CD14-positive monocyte (primary cell): ENCODE data around the gene MYRFL. TPM values are rescaled to one million over a fixed set of nuclear protein-coding genes. Genes with fewer than 3 reads are reported as not detected.

Experiments
- DNase-seq, 3 donors: peaks; one replicate each; pipeline ENCODE4 v3.0.0-alpha.2; 2011 to 2022
- H2AFZ ChIP-seq: 2 replicates; pipeline ENCODE4 v1.6.0; 2012; ENCODE audit warnings: mild to moderate bottlenecking, low read depth, low read length, inconsistent platforms; ENCODE audit not compliant: insufficient read depth, poor library complexity, severe bottlenecking
- H3K27ac ChIP-seq, 2 donors: 1 replicate in 1 of 2; 2 replicates in 1 of 2; pipeline ENCODE4 v1.5.1; 2012 to 2013; ENCODE audit warnings: low read length in 2 of 2, control low read depth in 1 of 2, inconsistent platforms in 1 of 2, low read depth in 1 of 2, mild to moderate bottlenecking in 1 of 2
- H3K27me3 ChIP-seq, 2 donors: one replicate each; pipeline versions ENCODE4 v1.6.0 to v1.6.1; 2011 to 2013; ENCODE audit warnings: low read length in 2 of 2; ENCODE audit not compliant: control insufficient read depth in 2 of 2, insufficient read depth in 2 of 2
- H3K36me3 ChIP-seq, 2 donors: replicated peaks in 1 of 2; 1 replicate in 1 of 2; 2 replicates in 1 of 2; pipeline versions ENCODE4 v1.5.1 to v1.6.1; 2012 to 2013; ENCODE audit warnings: low read length in 2 of 2, control low read depth in 1 of 2, inconsistent platforms in 1 of 2, mild to moderate bottlenecking in 1 of 2; ENCODE audit not compliant: insufficient read depth in 2 of 2, control insufficient read depth in 1 of 2
- H3K4me1 ChIP-seq, 2 donors: 1 replicate in 1 of 2; 2 replicates in 1 of 2; pipeline versions ENCODE4 v1.5.1 to v1.6.1; 2012 to 2013; ENCODE audit warnings: low read length in 2 of 2, control low read depth in 1 of 2, inconsistent platforms in 1 of 2, mild to moderate bottlenecking in 1 of 2, moderate library complexity in 1 of 2; ENCODE audit not compliant: insufficient read depth in 2 of 2, control insufficient read depth in 1 of 2
- H3K4me2 ChIP-seq: replicated peaks from 2 replicates; pipeline ENCODE3; 2012; ENCODE audit warnings: low read length, moderate library complexity, mild to moderate bottlenecking; ENCODE audit not compliant: poor library complexity, severe bottlenecking; ENCODE audit errors: extremely low read depth
- H3K4me3 ChIP-seq, 3 experiments: fragments of 200-600 bp in 1 of 3; sonication (generic) in 1 of 3; replicated peaks in 1 of 3; 1 replicate in 2 of 3; 2 replicates in 1 of 3; pipeline ENCODE4 v1.5.1; 2011 to 2013; ENCODE audit warnings: low read length in 3 of 3, mild to moderate bottlenecking in 3 of 3, control low read depth in 2 of 3, low read depth in 2 of 3, inconsistent platforms in 1 of 3, moderate library complexity in 1 of 3
- H3K79me2 ChIP-seq: 2 replicates; pipeline ENCODE4 v1.6.0; 2012; ENCODE audit warnings: mild to moderate bottlenecking, control low read depth, inconsistent platforms, low read length, moderate library complexity; ENCODE audit not compliant: insufficient read depth
- H3K9ac ChIP-seq: 2 replicates; pipeline ENCODE4 v1.6.0; 2017; ENCODE audit warnings: low read length, mild to moderate bottlenecking; ENCODE audit not compliant: insufficient read depth, poor library complexity, severe bottlenecking
- H3K9me3 ChIP-seq, 2 donors: replicated peaks in 1 of 2; 1 replicate in 1 of 2; 2 replicates in 1 of 2; pipeline versions ENCODE4 v1.5.1 to v1.6.1; 2012 to 2013; ENCODE audit warnings: low read length in 2 of 2, control low read depth in 1 of 2; ENCODE audit not compliant: control insufficient read depth in 1 of 2, insufficient read depth in 1 of 2
- H4K20me1 ChIP-seq: 2 replicates; pipeline ENCODE4 v1.6.0; 2012; ENCODE audit warnings: mild to moderate bottlenecking, low read length, control low read depth, moderate library complexity; ENCODE audit not compliant: insufficient read depth
- H3K27ac Mint-ChIP-seq, 7 donors: one replicate each; pipeline ENCODE4 v1.8.0; 2020; ENCODE audit warnings: mild to moderate bottlenecking in 7 of 7, mixed read lengths in 7 of 7, moderate library complexity in 6 of 7, inconsistent platforms in 2 of 7
- H3K27me3 Mint-ChIP-seq, 3 donors: one replicate each; pipeline ENCODE4 v1.8.0; 2021 to 2022; ENCODE audit warnings: low read depth in 3 of 3, mild to moderate bottlenecking in 3 of 3, mixed read lengths in 3 of 3, moderate library complexity in 3 of 3, inconsistent platforms in 1 of 3
- H3K36me3 Mint-ChIP-seq, 2 donors: one replicate each; pipeline ENCODE4 v1.8.0; 2020; ENCODE audit warnings: mixed read lengths in 2 of 2, inconsistent platforms in 1 of 2, mild to moderate bottlenecking in 1 of 2
- H3K4me1 Mint-ChIP-seq: one replicate; pipeline ENCODE4 v1.8.0; 2020; ENCODE audit warnings: mild to moderate bottlenecking, mixed read lengths
- H3K4me3 Mint-ChIP-seq, 2 donors: one replicate each; pipeline ENCODE4 v1.8.0; 2020; ENCODE audit warnings: mild to moderate bottlenecking in 2 of 2, mixed read lengths in 2 of 2, moderate library complexity in 1 of 2
- H3K9me3 Mint-ChIP-seq, 7 donors: one replicate each; pipeline ENCODE4 v1.8.0; 2020 to 2022; ENCODE audit warnings: mixed read lengths in 7 of 7, mild to moderate bottlenecking in 6 of 7, moderate library complexity in 6 of 7, inconsistent platforms in 2 of 7
- CTCF ChIP-seq: fragments of 200-600 bp; IDR thresholded peaks from one replicate; pipeline ENCODE4 v1.8.0; 2022; ENCODE audit warnings: antibody characterized with exemption, mild to moderate bottlenecking
- WGBS: methylation state at CpG from one replicate; pipeline ENCODE4 v1.1.5; 2013; ENCODE audit warnings: missing lambda C conversion rate; ENCODE audit not compliant: insufficient coverage; 5-methylcytosine and 5-hydroxymethylcytosine counted together
- intact Hi-C, 2 donors: fragments of 100-400 bp; cut with micrococcal nuclease; formaldehyde crosslinking; loops; one replicate each; pipeline versions ENCODE4 v1.15.0 to v1.15.1; 2023
- polyA plus RNA-seq, 3 donors: library from polyadenylated mRNA; depleted of rRNA in 1 of 3; unstranded in 2 of 3; stranded (reverse) in 1 of 3; fragments of 300-500 nt in 2 of 3; fragments of >200 nt in 1 of 3; fragmentation: Illumina TruSeq in 2 of 3; gene quantifications; 1 replicate in 2 of 3; 2 replicates in 1 of 3; pipeline ENCODE4 v1.2.3, GENCODE V29; 2012 to 2021

The MYRFL gene
- polyA plus RNA-seq, 3 donors = not detected

GRCh38 chr12:69844416-69844815 is 19.4 kb downstream of the MYRFL start:
- Mint-ChIP-seq H3K9me3 (peaks cover 0 to 2% (median 0%) of the 10 kb centered on the region in 7 donors), H3K36me3 (no peaks in the 10 kb centered on the region), H3K4me3 (no peak overlapping the region), H3K27me3 (peaks cover 0 to 12% (median 2%) of the 10 kb centered on the region in 3 donors), H3K27ac (no peak overlapping the region), H3K4me1 (no peaks in the 10 kb centered on the region)
- no peak overlapping the region for H3K4me3 ChIP-seq
- TF ChIP-seq CTCF = no peak
- DNase-seq = no peak
- no peak overlapping the region for H3K4me2 ChIP-seq
- H3K27me3 ChIP-seq = no peaks in the 10 kb centered on the region
- H3K36me3 ChIP-seq = no peaks in the 10 kb centered on the region
- H3K9ac ChIP-seq = no peak overlapping the region
- H3K9me3 ChIP-seq = no peaks in the 10 kb centered on the region
- no peaks in the 10 kb centered on the region for H4K20me1 ChIP-seq
- no peaks in the 10 kb centered on the region for H3K4me1 ChIP-seq
- H2AFZ ChIP-seq = no peak overlapping the region
- 93% methylated on average over 7 of the region's 7 CpGs for WGBS
- intact Hi-C loops = no loop called here
- no peaks in the 10 kb centered on the region for H3K79me2 ChIP-seq
- H3K27ac ChIP-seq = no peak overlapping the region

GRCh38 chr12:69844836-69845235 is 19.8 kb downstream of the MYRFL start:
- WGBS = 82% methylated on average over 2 of the region's 4 CpGs
- H3K36me3 ChIP-seq = no peaks in the 10 kb centered on the region
- no peak for TF ChIP-seq CTCF
- H4K20me1 ChIP-seq = no peaks in the 10 kb centered on the region
- intact Hi-C loops = no loop called here
- Mint-ChIP-seq H3K27me3 (peaks cover 0 to 11% (median 2%) of the 10 kb centered on the region in 3 donors), H3K4me3 (no peak overlapping the region), H3K27ac (no peak overlapping the region), H3K36me3 (no peaks in the 10 kb centered on the region), H3K9me3 (peaks cover 0 to 3% (median 2%) of the 10 kb centered on the region in 7 donors), H3K4me1 (no peaks in the 10 kb centered on the region)
- H3K4me3 ChIP-seq = no peak overlapping the region
- H3K4me1 ChIP-seq = no peaks in the 10 kb centered on the region
- no peak overlapping the region for H3K27ac ChIP-seq
- no peak overlapping the region for H3K9ac ChIP-seq
- H2AFZ ChIP-seq = no peak overlapping the region
- no peaks in the 10 kb centered on the region for H3K27me3 ChIP-seq
- H3K79me2 ChIP-seq = no peaks in the 10 kb centered on the region
- H3K9me3 ChIP-seq = no peaks in the 10 kb centered on the region
- H3K4me2 ChIP-seq = no peak overlapping the region
- no peak for DNase-seq
